GM19455 (cell line): ENCODE results near the gene KCNT1.

Source experiments
- ATAC-seq: cut with Tn5 transposase; IDR thresholded peaks from one replicate; pipeline ENCODE4 v1.9.1; 2021; ENCODE audit not compliant: unreplicated experiment

The KCNT1 gene

DNA sequence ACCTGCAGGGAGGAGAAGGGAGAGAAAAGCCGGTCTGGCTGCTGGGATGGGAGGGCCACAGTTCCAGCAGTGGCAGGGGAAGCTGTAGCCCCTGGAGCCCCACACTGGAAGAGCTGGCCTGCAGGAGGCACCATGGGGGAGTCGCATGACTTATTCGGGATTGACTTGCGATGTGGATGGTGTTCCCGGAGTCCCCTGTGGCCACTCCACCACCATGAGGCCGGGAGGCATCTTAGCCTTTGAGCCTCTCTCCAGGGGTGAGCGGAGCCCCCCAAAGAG is 92.0 kb downstream of the KCNT1 start:
- no peak for ATAC-seq

DNA sequence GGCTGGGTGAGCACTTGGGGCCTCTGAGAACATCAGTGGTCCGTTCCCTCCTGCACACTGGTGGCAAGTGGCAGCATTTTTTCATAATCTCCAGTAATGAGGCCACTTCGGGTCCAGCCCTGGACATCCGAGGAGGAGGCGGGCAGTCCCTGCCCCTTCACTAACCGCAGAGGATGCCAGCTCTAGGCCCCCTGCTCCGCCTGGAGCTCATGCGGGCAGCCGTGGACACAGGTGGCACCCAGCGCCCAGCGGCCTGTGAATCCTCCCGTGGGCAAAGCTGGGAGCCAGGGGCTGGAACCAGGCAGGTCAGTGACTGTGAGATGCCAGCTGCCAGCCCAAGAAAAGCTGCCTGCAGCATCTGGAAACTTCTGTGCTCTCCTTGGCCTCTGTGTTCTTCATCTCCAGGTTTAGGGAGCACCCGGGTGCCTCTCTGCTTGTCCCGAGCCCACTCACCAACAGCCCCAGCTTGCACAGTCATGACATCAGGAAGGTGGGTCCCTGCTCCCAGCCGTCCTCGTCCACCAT is 92.4 kb downstream of the KCNT1 start:
- no peak for ATAC-seq

DNA sequence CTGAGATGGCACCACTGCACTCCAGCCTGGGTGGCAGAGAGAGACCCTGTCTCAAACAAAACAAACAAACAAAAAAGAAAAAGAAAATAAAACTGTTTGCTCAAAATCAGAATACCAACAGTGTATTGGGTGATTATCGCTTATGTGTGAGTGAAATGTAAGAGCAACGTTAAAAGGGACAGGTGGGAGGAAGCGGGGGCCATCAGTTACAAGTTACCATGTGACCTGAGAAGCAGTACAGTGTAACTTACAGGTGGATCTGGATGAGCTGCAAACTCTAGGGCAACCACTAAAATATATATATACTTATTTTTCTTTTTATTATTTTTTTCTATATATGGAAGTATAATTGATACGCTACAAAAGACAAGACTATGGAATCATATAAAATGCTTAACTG is 93.4 kb downstream of the KCNT1 start:
- ATAC-seq = no peak

DNA sequence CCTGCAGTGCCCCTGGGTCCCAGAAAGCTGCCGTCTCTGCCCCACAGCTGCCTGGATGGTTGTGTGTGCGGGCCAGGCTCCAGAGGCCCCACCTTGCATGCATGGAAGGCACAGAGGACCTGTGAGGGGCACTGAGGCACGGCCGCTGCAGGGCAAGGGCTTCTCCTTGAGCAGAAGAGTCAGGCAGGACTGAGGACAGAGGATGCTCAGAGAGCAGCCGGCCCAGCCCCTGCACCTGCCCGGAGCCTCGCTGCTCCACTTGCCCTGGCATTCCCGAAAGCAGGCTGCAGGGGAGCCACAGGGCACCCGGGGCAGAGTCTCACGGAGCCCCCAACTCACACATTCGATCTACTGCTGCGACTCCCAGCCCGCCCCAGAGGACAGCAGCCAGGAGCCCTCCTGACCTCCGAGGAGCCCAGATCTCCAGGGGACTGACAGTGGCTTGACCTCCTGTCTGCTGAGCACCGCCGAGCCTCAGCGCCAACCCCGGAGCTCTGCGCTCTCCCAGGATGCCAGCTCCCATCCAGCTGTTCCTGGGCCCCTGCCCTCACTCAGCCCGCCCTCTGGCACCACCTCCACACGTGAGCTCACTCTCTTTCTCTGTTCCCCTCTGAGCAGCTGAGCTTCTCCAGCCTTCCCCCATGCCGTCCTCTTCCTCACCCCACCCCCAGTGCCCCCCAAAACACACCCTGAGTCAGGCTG is 95.0 kb downstream of the KCNT1 start:
- ATAC-seq = no peak

DNA sequence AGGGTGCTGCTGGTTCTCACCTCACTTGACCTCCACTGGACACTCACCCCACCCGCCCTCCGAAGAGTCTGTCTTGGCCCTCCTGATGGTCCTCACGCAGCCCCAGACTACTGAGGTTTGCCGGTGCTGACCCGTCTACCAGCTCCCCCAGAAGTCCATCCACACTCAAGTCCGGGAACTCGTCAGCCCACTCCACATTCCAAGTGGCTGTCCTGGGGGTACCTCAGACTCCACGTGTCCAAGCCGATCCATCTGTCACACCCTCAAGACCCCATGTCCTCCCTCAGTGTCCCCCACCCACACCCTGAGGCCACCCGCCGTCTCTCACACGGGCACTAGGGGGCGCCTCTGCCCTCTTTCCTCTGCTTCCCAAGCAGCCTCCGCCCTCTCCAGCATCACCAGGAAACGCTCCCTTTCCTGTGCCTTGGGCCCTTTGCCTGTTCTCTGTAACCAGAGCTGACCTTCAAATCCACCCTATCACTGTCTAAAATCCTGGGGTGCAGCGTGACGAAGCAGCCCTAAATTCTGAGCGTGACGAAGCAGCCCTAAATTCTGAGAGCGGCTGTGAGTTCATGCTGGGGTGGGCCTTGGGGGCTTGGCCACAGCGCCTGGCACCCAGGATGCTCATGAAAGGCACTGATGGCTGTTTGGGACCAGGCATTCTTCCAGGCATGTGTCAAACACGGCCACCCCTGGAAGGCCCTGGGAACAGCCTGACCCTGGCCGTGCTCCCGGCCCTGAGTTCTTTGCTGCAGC is 95.7 kb downstream of the KCNT1 start:
- ATAC-seq = no peak

DNA sequence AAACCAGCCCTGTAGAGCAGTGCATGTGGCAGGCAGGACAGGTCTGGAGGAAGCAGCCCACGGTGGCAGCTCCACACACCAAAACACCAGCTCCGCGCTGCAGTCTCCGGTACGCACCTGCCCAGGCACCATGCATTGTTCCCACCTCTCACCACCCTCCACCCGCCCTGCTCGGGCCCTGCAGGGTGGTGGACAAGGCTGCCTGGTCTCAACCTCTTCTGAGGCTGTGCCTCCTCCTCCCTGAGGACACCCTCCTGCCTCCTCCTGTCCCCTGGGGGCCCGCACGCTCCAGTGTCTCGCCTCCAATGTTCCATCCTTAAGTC is 96.2 kb downstream of the KCNT1 start:
- ATAC-seq = no peak

DNA sequence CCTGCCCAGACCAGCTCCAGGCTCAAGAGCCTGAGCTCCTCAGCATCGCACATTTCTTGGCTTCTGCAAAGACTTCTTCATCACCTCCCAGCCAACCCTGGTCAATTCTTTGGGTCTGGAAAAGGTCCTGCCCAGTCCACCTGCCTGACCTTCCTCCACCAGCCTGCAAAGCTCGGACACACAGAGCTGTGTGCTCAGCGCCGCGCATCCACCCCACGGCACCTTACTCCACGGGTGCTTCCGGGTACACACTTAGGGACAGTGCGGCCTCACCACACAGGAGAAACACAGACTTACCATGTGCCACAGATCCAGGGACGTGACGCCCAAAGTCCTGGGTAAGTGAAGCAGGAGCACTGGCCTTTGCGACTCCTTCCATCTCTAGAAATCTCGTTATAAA is 97.3 kb downstream of the KCNT1 start:
- no peak for ATAC-seq

DNA sequence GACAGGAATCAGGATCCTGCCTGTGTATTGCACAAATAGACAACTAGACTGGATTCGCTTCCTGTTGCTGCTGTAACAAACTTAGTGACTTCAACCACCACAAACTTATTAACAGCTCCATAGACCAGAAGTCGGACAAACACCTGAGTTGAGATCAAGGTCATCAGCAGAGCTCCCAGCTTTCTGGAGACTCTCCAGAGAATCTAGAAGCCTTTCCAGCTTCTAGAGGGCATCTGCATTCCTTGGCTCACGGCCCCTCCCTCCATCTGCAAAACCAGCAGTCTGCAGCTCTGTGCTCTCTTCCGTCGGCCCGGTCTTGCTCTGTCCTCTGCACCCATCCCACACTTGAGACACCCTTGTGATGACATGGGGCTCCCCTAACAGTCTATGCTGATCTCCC is 99.1 kb downstream of the KCNT1 start:
- no peak for ATAC-seq

DNA sequence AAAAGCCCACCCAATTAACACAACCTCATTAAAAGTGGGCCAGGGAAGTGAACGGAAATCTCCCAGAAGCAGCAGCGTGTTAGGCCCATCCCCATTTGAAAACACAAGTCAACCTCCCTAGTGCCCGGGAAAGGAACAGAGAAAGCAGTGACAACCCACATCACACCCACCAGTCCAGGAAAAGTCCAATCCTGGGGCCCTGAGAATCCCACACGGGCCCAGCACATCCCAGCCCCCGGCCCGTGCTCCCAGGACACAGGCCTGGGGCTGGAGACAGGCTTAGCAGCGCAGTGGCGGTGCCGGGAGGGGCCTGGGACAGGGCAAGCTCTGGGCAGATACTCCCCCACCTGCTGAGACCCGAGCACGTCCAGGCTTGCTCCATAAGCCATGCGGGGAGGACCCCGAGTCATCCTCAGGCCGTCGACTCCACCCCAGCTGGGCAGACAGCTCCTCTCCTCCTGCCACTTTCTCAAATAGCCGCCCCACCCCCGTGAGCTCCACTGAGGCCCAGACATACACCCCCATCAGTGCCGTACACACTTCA is 101.0 kb downstream of the KCNT1 start:
- ATAC-seq = no peak

DNA sequence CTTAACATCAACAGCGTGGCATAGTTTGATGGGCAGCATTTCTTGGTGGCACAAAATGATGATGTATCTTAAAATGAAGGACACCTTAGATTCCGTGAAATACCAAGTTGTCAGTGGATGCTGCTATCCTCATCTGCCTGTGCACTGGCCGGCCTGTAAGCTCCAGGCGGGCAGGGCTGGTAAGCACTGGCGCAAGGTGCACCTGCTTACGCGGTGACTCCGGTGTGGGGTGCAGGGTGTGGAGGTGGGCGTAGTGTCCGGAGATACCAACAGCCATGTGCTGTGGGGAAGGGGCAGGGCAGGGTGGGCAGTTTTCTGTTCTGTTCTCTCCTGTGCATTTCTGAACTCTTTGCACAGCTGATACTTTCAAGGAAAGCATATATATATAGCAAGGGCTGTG is 101.5 kb downstream of the KCNT1 start:
- no peak for ATAC-seq

DNA sequence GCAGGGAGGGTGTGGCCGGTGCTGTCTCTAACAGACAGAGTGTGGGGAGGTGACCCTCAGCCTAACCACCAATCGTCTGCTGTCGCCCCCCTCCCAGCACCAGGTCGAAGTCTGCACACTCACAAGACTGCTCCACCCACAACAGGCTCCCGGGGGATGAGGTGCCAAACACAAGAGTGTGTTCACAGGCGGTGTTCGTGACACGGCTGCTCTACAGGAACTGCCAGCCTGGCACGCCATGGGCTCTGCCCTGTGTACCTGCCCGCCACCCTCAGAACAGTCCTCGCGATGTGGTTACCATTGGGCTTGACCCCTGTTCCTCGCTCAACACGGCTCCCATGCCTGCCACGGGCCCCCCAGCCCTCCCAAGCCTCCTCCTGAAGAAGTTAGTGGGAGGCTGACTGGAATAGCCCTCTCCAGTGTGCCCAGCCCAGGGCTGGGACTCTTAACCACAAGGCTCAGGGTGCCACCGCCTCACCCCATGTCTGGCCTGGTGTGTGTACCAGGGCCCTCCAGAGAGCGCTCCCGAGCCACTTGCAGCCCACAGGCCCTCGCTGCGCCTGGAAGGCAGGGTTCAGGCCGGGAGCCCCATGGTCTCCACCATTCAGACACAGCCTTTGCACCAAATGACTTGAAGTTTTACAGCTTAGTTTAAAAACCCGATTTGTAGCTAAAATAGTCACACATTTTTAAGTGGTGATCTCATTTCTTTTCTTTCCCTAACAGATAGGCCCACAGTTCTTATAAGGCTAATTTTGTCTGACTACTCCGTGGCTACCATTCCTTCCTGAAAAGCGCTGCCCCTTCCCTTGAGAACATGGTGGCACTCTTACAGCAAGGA is 102.8 kb downstream of the KCNT1 start:
- no peak for ATAC-seq

DNA sequence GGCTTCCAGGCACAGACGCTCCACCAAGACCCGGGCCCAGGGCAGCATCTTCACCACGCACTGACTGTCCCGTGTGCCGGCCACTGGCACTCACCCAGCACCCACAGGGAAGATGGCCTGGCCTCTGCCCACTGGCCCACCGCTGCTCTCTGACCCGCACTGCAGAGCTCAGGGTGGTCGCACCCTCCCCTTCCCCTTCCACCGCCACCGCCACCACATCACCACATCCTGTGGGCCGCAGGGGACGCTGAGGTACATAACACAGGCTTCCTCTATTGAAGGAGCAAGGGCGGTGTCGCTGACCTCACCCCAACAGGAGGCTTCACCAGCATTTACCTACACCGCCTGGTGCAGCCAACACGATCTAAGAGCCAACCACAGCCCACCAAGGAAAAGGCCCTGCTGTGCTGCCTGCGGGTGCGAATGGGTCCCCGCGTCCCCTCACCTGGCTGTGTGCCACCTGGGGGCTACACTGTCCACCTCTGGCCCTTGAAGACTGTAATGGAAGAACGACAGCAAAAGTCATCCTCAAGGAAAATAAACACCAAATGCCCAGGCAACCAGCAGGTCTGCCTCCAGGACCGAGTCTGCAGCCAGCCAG is 103.5 kb downstream of the KCNT1 start:
- ATAC-seq = no peak

DNA sequence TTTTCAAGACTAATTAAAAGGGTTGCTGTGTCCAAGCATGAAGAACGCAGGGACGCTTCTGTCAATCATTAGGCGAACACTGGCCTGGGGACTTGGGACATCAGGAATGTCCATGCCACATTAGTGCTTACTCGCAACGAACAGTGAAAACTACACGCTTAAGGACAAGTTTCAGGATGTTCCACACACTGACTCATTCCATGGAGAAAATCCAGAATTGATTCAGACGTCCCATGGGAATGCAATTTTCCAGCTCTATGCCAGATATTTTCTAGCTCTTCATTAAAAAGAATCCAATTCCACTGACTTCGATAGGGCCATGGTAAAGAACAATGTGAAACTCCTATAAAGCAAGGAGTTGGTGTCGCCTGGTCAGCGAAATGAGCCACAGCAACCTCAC is 107.2 kb downstream of the KCNT1 start:
- ATAC-seq = no peak

DNA sequence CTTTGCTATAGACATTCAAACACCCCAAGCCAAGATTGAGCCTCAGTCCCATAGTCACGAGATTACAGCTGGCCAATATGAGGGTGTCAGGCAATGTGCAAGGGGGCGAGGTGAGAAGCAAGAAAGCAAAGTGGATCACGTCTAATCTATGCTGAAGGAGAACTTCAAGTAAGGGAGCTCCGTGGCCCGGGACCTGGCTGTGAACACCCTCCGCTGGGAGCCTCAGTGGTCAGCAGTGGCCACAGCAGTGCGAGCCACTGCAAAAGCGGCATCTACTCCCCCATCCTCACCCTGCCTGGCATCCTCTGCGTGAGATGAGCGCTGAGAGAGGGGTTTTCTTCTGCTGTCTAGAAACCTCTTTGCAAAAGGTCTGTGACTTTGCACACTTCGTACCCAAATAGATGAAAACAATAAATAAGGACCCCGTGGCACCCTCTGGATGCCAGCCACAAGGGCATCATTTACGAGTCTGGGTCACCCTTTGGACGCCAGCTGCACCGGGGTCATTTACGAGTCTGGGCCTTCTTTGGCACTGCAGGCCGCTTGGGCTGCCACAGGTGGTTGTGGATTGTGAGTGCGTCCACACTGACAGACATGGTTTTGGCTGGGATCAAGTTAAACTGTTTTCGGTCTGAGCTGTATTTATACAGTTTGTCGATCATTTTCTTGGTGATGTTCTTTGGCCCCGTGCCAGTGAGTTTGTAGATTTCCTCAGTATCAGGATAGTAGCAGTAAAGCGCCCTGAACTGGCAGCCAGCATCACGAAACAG is 109.0 kb downstream of the KCNT1 start:
- no peak for ATAC-seq

DNA sequence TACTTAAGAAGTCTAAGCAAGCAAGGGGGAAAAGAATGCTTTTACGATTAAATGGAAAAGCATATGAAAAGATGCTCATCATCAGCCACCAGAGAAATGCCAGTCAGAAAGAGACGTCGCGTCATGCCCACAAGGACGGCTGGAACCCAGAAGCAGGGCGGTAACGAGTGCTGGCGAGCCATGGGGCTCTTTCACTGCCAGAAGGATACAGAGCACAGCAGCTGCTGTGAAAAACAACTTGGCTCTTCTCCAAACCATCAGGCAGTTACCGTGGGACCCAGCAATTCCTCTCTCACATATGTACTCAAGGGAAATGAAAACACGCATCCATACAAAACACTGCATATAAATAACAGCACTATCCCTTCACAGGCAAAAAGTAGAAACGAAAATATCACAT is 109.8 kb downstream of the KCNT1 start:
- no peak for ATAC-seq

DNA sequence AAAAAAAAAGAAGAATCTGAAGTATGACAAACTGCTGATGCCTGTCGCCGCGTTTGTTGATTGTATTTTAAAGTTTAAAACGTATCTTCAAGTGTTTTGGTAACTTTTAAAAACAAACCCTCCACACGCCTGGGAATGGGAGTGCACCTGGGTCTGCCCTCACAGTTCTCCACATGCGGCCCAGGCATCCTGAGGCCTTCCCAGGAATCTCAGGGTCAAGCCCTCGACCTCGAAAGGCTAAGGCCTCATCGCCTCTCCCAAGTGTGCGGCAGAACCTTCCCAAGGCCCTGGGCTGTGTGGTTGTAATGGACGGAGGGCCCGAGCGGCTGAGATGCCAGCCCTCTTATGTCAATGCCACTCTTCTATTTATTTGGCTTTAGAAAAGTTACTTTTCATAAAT is 111.0 kb downstream of the KCNT1 start:
- ATAC-seq = no peak

DNA sequence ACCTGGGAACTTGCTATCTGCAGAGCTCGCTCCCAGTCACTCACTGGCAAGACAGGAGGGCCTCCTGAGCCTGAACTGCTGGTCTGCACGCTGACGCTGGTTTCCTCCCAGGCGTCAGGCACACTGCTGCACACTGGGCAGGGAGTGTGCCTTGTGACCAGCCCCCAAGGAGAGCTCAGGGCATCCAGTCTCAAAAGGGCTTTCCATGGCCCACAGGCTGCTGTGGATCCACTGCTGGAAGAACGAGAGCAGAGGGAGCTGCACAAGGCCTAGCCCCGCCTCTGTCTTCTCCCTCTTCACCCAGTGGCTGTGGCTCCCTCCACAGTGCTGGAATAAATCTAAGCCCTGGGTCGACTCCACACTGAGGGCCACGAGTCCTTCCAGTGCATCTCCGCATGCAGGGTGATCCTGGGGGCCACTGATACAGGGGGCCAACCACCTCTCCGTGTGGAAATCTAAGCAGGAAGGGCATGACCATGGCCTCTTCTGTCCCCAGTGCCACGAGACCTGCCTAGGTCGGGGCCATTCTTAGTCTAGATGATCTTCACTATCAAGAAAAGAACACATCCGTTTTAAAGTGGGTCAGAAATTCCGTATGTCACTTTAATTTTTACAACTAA is 111.8 kb downstream of the KCNT1 start:
- ATAC-seq = no peak

DNA sequence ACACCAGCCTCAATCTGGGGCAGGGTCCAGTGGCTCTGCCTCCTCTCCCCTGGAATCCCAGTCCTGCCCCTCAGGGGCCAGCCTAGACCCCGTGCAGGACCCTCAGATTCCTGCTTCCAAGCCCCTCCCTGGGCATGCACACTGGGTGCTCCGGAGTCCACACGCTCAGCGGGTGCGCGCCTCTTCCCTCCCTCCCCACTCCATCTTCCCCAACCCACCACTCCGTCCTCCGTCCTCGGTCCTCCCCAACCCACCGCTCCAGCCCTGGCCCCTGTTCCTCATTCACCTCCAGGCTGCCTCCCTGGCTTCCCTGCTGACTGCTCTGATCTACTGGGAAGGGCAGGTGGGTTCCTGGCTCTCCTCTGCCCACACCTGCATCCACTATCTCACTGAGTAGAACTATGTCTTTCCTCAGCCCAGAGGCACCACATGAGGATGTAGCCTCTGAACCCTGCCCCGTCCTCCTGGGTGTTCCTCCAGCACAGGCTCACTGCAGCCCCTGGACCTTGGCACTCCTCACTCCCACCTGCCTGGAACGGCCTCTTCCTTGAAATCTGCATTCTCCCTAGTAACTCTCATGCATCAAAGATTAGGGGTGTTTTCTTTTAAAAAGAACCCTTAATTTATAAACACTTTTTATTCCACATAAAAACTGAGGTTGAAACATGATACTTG is 112.6 kb downstream of the KCNT1 start:
- no peak for ATAC-seq

DNA sequence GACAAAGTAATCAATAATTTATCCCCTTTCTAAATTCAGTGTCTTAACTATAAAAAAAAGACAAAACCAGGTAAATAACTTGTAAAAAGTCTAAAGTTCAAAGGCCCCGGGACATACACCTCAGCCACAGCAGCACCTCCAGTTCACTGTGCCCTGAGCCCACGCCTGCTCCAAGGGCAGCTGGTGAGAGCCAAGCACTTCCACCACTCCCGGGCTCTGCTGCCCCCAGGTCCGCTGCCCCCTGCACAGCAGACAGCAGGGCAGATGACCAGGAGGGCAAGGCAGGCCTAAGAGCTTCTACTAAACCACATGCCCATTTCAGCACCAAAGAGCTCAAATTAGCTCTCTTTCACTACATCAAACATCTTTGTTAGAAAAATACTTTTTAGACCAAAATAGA is 113.4 kb downstream of the KCNT1 start:
- ATAC-seq = no peak
